Progenitor cell of endocrine pancreas (in vitro differentiated cells): Measurements from ENCODE around the gene GH2. TPM values are rescaled to one million over a fixed set of nuclear protein-coding genes. Genes with fewer than 3 reads are reported as not detected.

Experiments
- DNase-seq: peaks from one replicate; pipeline ENCODE4 v3.0.0; 2021; ENCODE audit warnings: low spot score; ENCODE audit not compliant: unreplicated experiment
- H3K27ac Mint-ChIP-seq: 2 replicates; pipeline ENCODE4 v1.8.0; 2021; ENCODE audit warnings: mild to moderate bottlenecking, moderate library complexity, mixed read lengths
- H3K27me3 Mint-ChIP-seq: 2 replicates; pipeline ENCODE4 v1.8.0; 2021; ENCODE audit warnings: mixed read lengths
- H3K36me3 Mint-ChIP-seq: 2 replicates; pipeline ENCODE4 v1.8.0; 2022; ENCODE audit warnings: mixed read lengths; ENCODE audit not compliant: insufficient read depth
- H3K4me1 Mint-ChIP-seq: 2 replicates; pipeline ENCODE4 v1.8.0; 2021; ENCODE audit warnings: low read depth, mixed read lengths
- H3K4me3 Mint-ChIP-seq: 2 replicates; pipeline ENCODE4 v1.8.0; 2021; ENCODE audit warnings: low read depth, mild to moderate bottlenecking, moderate library complexity, mixed read lengths
- H3K9me3 Mint-ChIP-seq: 2 replicates; pipeline ENCODE4 v1.8.0; 2021; ENCODE audit warnings: low read depth, mixed read lengths
- total RNA-seq: library from RNA; stranded (reverse); gene quantifications from 2 replicates; pipeline ENCODE4 v1.2.1, GENCODE V29; 2021
- TF ChIP-seq, protein P1 (sequence below): fragments of 200-600 bp; sonication (generic); IDR thresholded peaks from one replicate; pipeline ENCODE4 v1.5.0; 2021; ENCODE audit warnings: antibody characterized with exemption, mild to moderate bottlenecking; ENCODE audit not compliant: unreplicated experiment

The GH2 gene
- total RNA-seq, 1 donor from 2014 or later, result not detected

- peak overlapping the region; percentile 96 for H3K4me3 Mint-ChIP-seq
- DNase-seq, result no peak
- H3K36me3 Mint-ChIP-seq, result peaks cover 4% of the 10 kb centered on the region
- H3K27me3 Mint-ChIP-seq, result peaks cover 5% of the 10 kb centered on the region
- TF ChIP-seq, protein P1, sequence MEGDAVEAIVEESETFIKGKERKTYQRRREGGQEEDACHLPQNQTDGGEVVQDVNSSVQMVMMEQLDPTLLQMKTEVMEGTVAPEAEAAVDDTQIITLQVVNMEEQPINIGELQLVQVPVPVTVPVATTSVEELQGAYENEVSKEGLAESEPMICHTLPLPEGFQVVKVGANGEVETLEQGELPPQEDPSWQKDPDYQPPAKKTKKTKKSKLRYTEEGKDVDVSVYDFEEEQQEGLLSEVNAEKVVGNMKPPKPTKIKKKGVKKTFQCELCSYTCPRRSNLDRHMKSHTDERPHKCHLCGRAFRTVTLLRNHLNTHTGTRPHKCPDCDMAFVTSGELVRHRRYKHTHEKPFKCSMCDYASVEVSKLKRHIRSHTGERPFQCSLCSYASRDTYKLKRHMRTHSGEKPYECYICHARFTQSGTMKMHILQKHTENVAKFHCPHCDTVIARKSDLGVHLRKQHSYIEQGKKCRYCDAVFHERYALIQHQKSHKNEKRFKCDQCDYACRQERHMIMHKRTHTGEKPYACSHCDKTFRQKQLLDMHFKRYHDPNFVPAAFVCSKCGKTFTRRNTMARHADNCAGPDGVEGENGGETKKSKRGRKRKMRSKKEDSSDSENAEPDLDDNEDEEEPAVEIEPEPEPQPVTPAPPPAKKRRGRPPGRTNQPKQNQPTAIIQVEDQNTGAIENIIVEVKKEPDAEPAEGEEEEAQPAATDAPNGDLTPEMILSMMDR, result no peak
- peak overlapping the region; percentile 95 for H3K27ac Mint-ChIP-seq
- no peaks in the 10 kb centered on the region for H3K9me3 Mint-ChIP-seq
- H3K4me1 Mint-ChIP-seq, result peaks cover 22% of the 10 kb centered on the region
Observed at GRCh38 chr17:63840591-63841349, 41.0 kb downstream of the GH2 start.

GRCh38 chr17:63838631-63839171 is 43.0 kb downstream of the GH2 start:
- H3K27ac Mint-ChIP-seq, result no peak overlapping the region
- H3K4me3 Mint-ChIP-seq, result no peak overlapping the region
- TF ChIP-seq, protein P1, result no peak
- H3K27me3 Mint-ChIP-seq, result no peaks in the 10 kb centered on the region
- no peaks in the 10 kb centered on the region for H3K9me3 Mint-ChIP-seq
- DNase-seq, result no peak
- H3K4me1 Mint-ChIP-seq, result peaks cover 21% of the 10 kb centered on the region
- peaks cover 7% of the 10 kb centered on the region for H3K36me3 Mint-ChIP-seq

DNA sequence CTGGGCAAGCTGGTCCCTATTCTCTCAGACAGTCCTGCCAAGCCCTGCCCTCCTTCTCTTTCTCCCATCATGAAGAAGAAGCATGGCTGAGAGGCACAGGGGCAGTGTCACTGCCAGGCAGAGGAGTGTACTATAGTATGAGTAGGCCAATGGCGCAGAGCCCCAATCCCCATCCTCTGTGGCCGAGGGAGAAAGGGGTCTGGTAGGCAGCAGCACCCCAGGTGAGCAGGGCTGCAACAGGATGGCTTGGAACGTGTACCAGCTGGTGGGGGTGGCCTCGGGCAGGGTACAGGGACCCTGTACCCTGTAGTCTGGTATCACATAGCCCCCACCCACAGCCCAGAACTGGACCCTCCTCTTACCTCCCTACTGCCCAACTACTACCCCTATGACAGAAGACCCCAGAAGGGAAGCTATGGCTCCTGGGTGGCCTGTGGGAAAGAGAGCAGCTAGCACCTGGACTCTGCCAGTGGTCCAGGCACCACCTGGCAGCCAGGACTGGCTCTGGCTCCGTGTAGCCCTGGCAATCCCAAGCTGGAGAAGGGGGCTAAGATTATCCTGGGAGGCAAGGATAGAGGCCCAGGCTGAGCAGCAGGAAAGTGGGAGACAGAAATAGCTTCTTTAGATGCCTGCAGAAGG is 43.7 kb downstream of the GH2 start:
- H3K4me1 Mint-ChIP-seq, result peaks cover 19% of the 10 kb centered on the region
- H3K4me3 Mint-ChIP-seq, result no peak overlapping the region
- H3K9me3 Mint-ChIP-seq, result no peaks in the 10 kb centered on the region
- no peaks in the 10 kb centered on the region for H3K27me3 Mint-ChIP-seq
- peaks cover 7% of the 10 kb centered on the region for H3K36me3 Mint-ChIP-seq
- H3K27ac Mint-ChIP-seq, result peak overlapping the region; percentile 71
- DNase-seq, result no peak
- TF ChIP-seq, protein P1, result no peak

GRCh38 chr17:63837480-63837879 is 44.3 kb downstream of the GH2 start:
- Mint-ChIP-seq H3K36me3 (peaks cover 7% of the 10 kb centered on the region), H3K4me1 (peaks cover 19% of the 10 kb centered on the region), H3K27me3 (no peaks in the 10 kb centered on the region), H3K4me3 (no peak overlapping the region), H3K27ac (no peak overlapping the region), H3K9me3 (no peaks in the 10 kb centered on the region)
- DNase-seq, result no peak
- TF ChIP-seq, protein P1, result no peak

- Mint-ChIP-seq H3K4me3 (no peak overlapping the region), H3K4me1 (peaks cover 19% of the 10 kb centered on the region), H3K27me3 (no peaks in the 10 kb centered on the region), H3K9me3 (no peaks in the 10 kb centered on the region), H3K27ac (no peak overlapping the region), H3K36me3 (peaks cover 10% of the 10 kb centered on the region)
- TF ChIP-seq, protein P1, result no peak
- no peak for DNase-seq
Observed at GRCh38 chr17:63836811-63837210, 44.9 kb downstream of the GH2 start.
